ENCODE results near the gene ST7. TPM values are rescaled to one million over a fixed set of nuclear protein-coding genes. Genes with fewer than 3 reads are reported as not detected.

The ST7 gene
- total and polyA plus RNA-seq, 9 donors = 11.6 to 20.7 (median 15.0) TPM

- no peak overlapping the region for H3K4me3 ChIP-seq (ENCODE audit: low read length)
- no peaks in the 10 kb centered on the region for H3K4me1 ChIP-seq (ENCODE audit: control insufficient read depth, insufficient read depth, low read length)
- no CpG with 5 or more reads among the region's 1 CpG for WGBS (ENCODE audit: insufficient coverage)
- H3K36me3 ChIP-seq (ENCODE audit: control insufficient read depth, insufficient read depth, low read length) = peaks cover 5% of the 10 kb centered on the region
- H3K27ac ChIP-seq (ENCODE audit: low read length) = no peak overlapping the region
- no peaks in the 10 kb centered on the region for H3K9me3 ChIP-seq (replicated peaks; ENCODE audit: control insufficient read depth, low read depth, low read length)
- no peak for DNase-seq
- H3K27me3 ChIP-seq (ENCODE audit: control insufficient read depth, insufficient read depth, low read length) = no peaks in the 10 kb centered on the region
Measured at GRCh38 chr7:117098457-117098856, 145.2 kb downstream of the ST7 start.

- Histone ChIP-seq H3K27me3 (ENCODE audit: control insufficient read depth, insufficient read depth, low read length) (no peaks in the 10 kb centered on the region), H3K4me3 (ENCODE audit: low read length) (no peak overlapping the region), H3K4me1 (ENCODE audit: control insufficient read depth, insufficient read depth, low read length) (no peaks in the 10 kb centered on the region), H3K27ac (ENCODE audit: low read length) (no peak overlapping the region), H3K9me3 (replicated peaks; ENCODE audit: control insufficient read depth, low read depth, low read length) (no peaks in the 10 kb centered on the region), H3K36me3 (ENCODE audit: control insufficient read depth, insufficient read depth, low read length) (peaks cover 5% of the 10 kb centered on the region)
- WGBS (ENCODE audit: insufficient coverage) = 88% methylated on average over 1 of the region's 2 CpGs
- DNase-seq = no peak
Measured at GRCh38 chr7:117101026-117101425, 147.7 kb downstream of the ST7 start.

- H3K9me3 ChIP-seq (replicated peaks; ENCODE audit: control insufficient read depth, low read depth, low read length) = peaks cover 6% of the 10 kb centered on the region
- 0% methylated on average over 3 of the region's 5 CpGs for WGBS (ENCODE audit: insufficient coverage)
- peaks cover 27% of the 10 kb centered on the region for H3K4me1 ChIP-seq (ENCODE audit: control insufficient read depth, insufficient read depth, low read length)
- no peak for DNase-seq
- no peak overlapping the region for H3K4me3 ChIP-seq (ENCODE audit: low read length)
- no peaks in the 10 kb centered on the region for H3K36me3 ChIP-seq (ENCODE audit: control insufficient read depth, insufficient read depth, low read length)
- H3K27ac ChIP-seq (ENCODE audit: low read length) = no peak overlapping the region
- no peaks in the 10 kb centered on the region for H3K27me3 ChIP-seq (ENCODE audit: control insufficient read depth, insufficient read depth, low read length)
Measured at GRCh38 chr7:117110480-117111315, 157.4 kb downstream of the ST7 start.

- Histone ChIP-seq H3K27ac (ENCODE audit: low read length) (no peak overlapping the region), H3K36me3 (ENCODE audit: control insufficient read depth, insufficient read depth, low read length) (no peaks in the 10 kb centered on the region), H3K4me3 (ENCODE audit: low read length) (no peak overlapping the region), H3K4me1 (ENCODE audit: control insufficient read depth, insufficient read depth, low read length) (peaks cover 27% of the 10 kb centered on the region), H3K9me3 (replicated peaks; ENCODE audit: control insufficient read depth, low read depth, low read length) (peaks cover 6% of the 10 kb centered on the region), H3K27me3 (ENCODE audit: control insufficient read depth, insufficient read depth, low read length) (no peaks in the 10 kb centered on the region)
- WGBS (ENCODE audit: insufficient coverage) = no CpG with 5 or more reads among the region's 1 CpG
- peak; percentile 37 for DNase-seq
Measured at GRCh38 chr7:117111535-117111934, 158.2 kb downstream of the ST7 start.

- Histone ChIP-seq H3K27me3 (ENCODE audit: control insufficient read depth, insufficient read depth, low read length) (no peaks in the 10 kb centered on the region), H3K36me3 (ENCODE audit: control insufficient read depth, insufficient read depth, low read length) (no peaks in the 10 kb centered on the region), H3K4me1 (ENCODE audit: control insufficient read depth, insufficient read depth, low read length) (peaks cover 27% of the 10 kb centered on the region), H3K4me3 (ENCODE audit: low read length) (no peak overlapping the region), H3K27ac (ENCODE audit: low read length) (no peak overlapping the region), H3K9me3 (replicated peaks; ENCODE audit: control insufficient read depth, low read depth, low read length) (peaks cover 6% of the 10 kb centered on the region)
- 34% methylated on average over 4 of the region's 4 CpGs for WGBS (ENCODE audit: insufficient coverage)
- no peak for DNase-seq
Measured at GRCh38 chr7:117112640-117113039, 159.3 kb downstream of the ST7 start.

- Histone ChIP-seq H3K36me3 (ENCODE audit: control insufficient read depth, insufficient read depth, low read length) (no peaks in the 10 kb centered on the region), H3K27me3 (ENCODE audit: control insufficient read depth, insufficient read depth, low read length) (no peaks in the 10 kb centered on the region), H3K4me1 (ENCODE audit: control insufficient read depth, insufficient read depth, low read length) (peaks cover 27% of the 10 kb centered on the region), H3K4me3 (ENCODE audit: low read length) (no peak overlapping the region), H3K9me3 (replicated peaks; ENCODE audit: control insufficient read depth, low read depth, low read length) (peaks cover 3% of the 10 kb centered on the region), H3K27ac (ENCODE audit: low read length) (peak overlapping the region; percentile 74)
- DNase-seq = peak; percentile 84
- 39% methylated on average over 2 of the region's 4 CpGs for WGBS (ENCODE audit: insufficient coverage)
Measured at GRCh38 chr7:117113871-117114270, 160.6 kb downstream of the ST7 start.

- WGBS (ENCODE audit: insufficient coverage) = no CpG with 5 or more reads among the region's 1 CpG
- Histone ChIP-seq H3K4me3 (ENCODE audit: low read length) (no peak overlapping the region), H3K9me3 (replicated peaks; ENCODE audit: control insufficient read depth, low read depth, low read length) (no peaks in the 10 kb centered on the region), H3K27me3 (ENCODE audit: control insufficient read depth, insufficient read depth, low read length) (no peaks in the 10 kb centered on the region), H3K4me1 (ENCODE audit: control insufficient read depth, insufficient read depth, low read length) (peaks cover 27% of the 10 kb centered on the region), H3K36me3 (ENCODE audit: control insufficient read depth, insufficient read depth, low read length) (no peaks in the 10 kb centered on the region), H3K27ac (ENCODE audit: low read length) (peak overlapping the region; percentile 74)
- DNase-seq = peak; percentile 77
Measured at GRCh38 chr7:117114272-117114671, 161.0 kb downstream of the ST7 start.

- Histone ChIP-seq H3K27me3 (ENCODE audit: control insufficient read depth, insufficient read depth, low read length) (no peaks in the 10 kb centered on the region), H3K36me3 (ENCODE audit: control insufficient read depth, insufficient read depth, low read length) (peaks cover 5% of the 10 kb centered on the region), H3K9me3 (replicated peaks; ENCODE audit: control insufficient read depth, low read depth, low read length) (no peaks in the 10 kb centered on the region), H3K4me1 (ENCODE audit: control insufficient read depth, insufficient read depth, low read length) (peaks cover 16% of the 10 kb centered on the region), H3K4me3 (ENCODE audit: low read length) (no peak overlapping the region), H3K27ac (ENCODE audit: low read length) (no peak overlapping the region)
- no peak for DNase-seq
- WGBS (ENCODE audit: insufficient coverage) = no CpG with 5 or more reads among the region's 2 CpGs
Measured at GRCh38 chr7:117116211-117116610, 162.9 kb downstream of the ST7 start.

GRCh38 chr7:117117172-117117571 lies 163.9 kb downstream of the ST7 start:
- peaks cover 5% of the 10 kb centered on the region for H3K36me3 ChIP-seq (ENCODE audit: control insufficient read depth, insufficient read depth, low read length)
- no peak for DNase-seq
- H3K27me3 ChIP-seq (ENCODE audit: control insufficient read depth, insufficient read depth, low read length) = no peaks in the 10 kb centered on the region
- no peak overlapping the region for H3K27ac ChIP-seq (ENCODE audit: low read length)
- H3K4me3 ChIP-seq (ENCODE audit: low read length) = no peak overlapping the region
- H3K4me1 ChIP-seq (ENCODE audit: control insufficient read depth, insufficient read depth, low read length) = peaks cover 16% of the 10 kb centered on the region
- H3K9me3 ChIP-seq (replicated peaks; ENCODE audit: control insufficient read depth, low read depth, low read length) = no peaks in the 10 kb centered on the region
- 71% methylated on average over 1 of the region's 2 CpGs for WGBS (ENCODE audit: insufficient coverage)

GRCh38 chr7:117118579-117119180 lies 165.4 kb downstream of the ST7 start:
- no peaks in the 10 kb centered on the region for H3K9me3 ChIP-seq (replicated peaks; ENCODE audit: control insufficient read depth, low read depth, low read length)
- H3K4me3 ChIP-seq (ENCODE audit: low read length) = no peak overlapping the region
- H3K4me1 ChIP-seq (ENCODE audit: control insufficient read depth, insufficient read depth, low read length) = peaks cover 8% of the 10 kb centered on the region
- H3K27me3 ChIP-seq (ENCODE audit: control insufficient read depth, insufficient read depth, low read length) = no peaks in the 10 kb centered on the region
- H3K27ac ChIP-seq (ENCODE audit: low read length) = no peak overlapping the region
- 100% methylated on average over 1 of the region's 4 CpGs for WGBS (ENCODE audit: insufficient coverage)
- peaks cover 5% of the 10 kb centered on the region for H3K36me3 ChIP-seq (ENCODE audit: control insufficient read depth, insufficient read depth, low read length)
- DNase-seq = no peak
